GM23338 (cell line): Measurements from ENCODE around the gene CTNNA2. TPM values are rescaled to one million over a fixed set of nuclear protein-coding genes. Genes with fewer than 3 reads are reported as not detected.

ENCODE experiments used
- ATAC-seq: fragments of 200-7000 bp; cut with Tn5 transposase; 3 replicates; pipeline ENCODE4 v1.9.1; 2020
- DNase-seq: peaks from one replicate; pipeline ENCODE4 v3.0.0-alpha.2; 2015; ENCODE audit warnings: low spot score
- H2AFZ ChIP-seq: fragments of 200-600 bp; sonication (generic); 2 replicates; pipeline ENCODE4 v1.8.0; 2016; ENCODE audit warnings: antibody characterized with exemption, mild to moderate bottlenecking, moderate library complexity
- H3F3A ChIP-seq: fragments of 200-600 bp; sonication (generic); replicated peaks from 2 replicates; pipeline ENCODE4 v1.8.0; 2017; ENCODE audit warnings: antibody characterized with exemption, mixed run types, low read depth
- H3K27ac ChIP-seq: fragments of 200-600 bp; sonication (generic); 2 replicates; pipeline ENCODE4 v1.6.1; 2016; ENCODE audit warnings: low read depth
- H3K27me3 ChIP-seq: fragments of 200-600 bp; sonication (generic); 2 replicates; pipeline ENCODE4 v1.8.0; 2016; ENCODE audit warnings: mild to moderate bottlenecking, mixed run types, moderate library complexity; ENCODE audit not compliant: insufficient read depth
- H3K36me3 ChIP-seq: fragments of 200-600 bp; sonication (generic); 2 replicates; pipeline ENCODE4 v1.8.0; 2016; ENCODE audit warnings: mild to moderate bottlenecking; ENCODE audit not compliant: insufficient read depth
- H3K4me1 ChIP-seq: fragments of 200-600 bp; sonication (generic); 2 replicates; pipeline ENCODE4 v1.8.0; 2016; ENCODE audit warnings: mild to moderate bottlenecking, moderate library complexity; ENCODE audit not compliant: insufficient read depth
- H3K4me2 ChIP-seq: fragments of 200-600 bp; sonication (generic); 2 replicates; pipeline ENCODE4 v1.7.1; 2017; ENCODE audit warnings: mixed run types
- H3K4me3 ChIP-seq: fragments of 200-600 bp; sonication (generic); 2 replicates; pipeline ENCODE4 v1.6.1; 2016; ENCODE audit warnings: mixed run types
- H3K79me2 ChIP-seq: fragments of 200-600 bp; sonication (generic); replicated peaks from 2 replicates; pipeline ENCODE4 v1.8.0; 2017; ENCODE audit warnings: mild to moderate bottlenecking; ENCODE audit not compliant: insufficient read depth
- H3K9me2 ChIP-seq: fragments of 200-600 bp; sonication (generic); 2 replicates; pipeline ENCODE4 v1.8.0; 2017; ENCODE audit not compliant: insufficient read depth
- H4K20me1 ChIP-seq: fragments of 200-600 bp; sonication (generic); replicated peaks from 2 replicates; pipeline ENCODE4 v1.8.0; 2017; ENCODE audit warnings: mild to moderate bottlenecking; ENCODE audit not compliant: insufficient read depth
- H3K27ac Mint-ChIP-seq: 2 replicates; pipeline ENCODE4 v1.8.0; 2020; ENCODE audit warnings: inconsistent platforms, mild to moderate bottlenecking, moderate library complexity, mixed read lengths
- H3K27me3 Mint-ChIP-seq: 3 replicates; pipeline ENCODE4 v1.8.0; 2022; ENCODE audit warnings: low read depth, mild to moderate bottlenecking, moderate library complexity, mixed read lengths, inconsistent platforms; ENCODE audit not compliant: insufficient read depth, poor library complexity
- H3K36me3 Mint-ChIP-seq: 3 replicates; pipeline ENCODE4 v1.8.0; 2021; ENCODE audit warnings: low read depth, mild to moderate bottlenecking, inconsistent platforms, moderate library complexity, mixed read lengths
- H3K4me1 Mint-ChIP-seq: 3 replicates; pipeline ENCODE4 v1.8.0; 2020; ENCODE audit warnings: mild to moderate bottlenecking, inconsistent platforms, mixed read lengths
- H3K4me3 Mint-ChIP-seq: 3 replicates; pipeline ENCODE4 v1.8.0; 2021; ENCODE audit warnings: moderate library complexity, mild to moderate bottlenecking, inconsistent platforms, mixed read lengths
- H3K9me3 Mint-ChIP-seq: 3 replicates; pipeline ENCODE4 v1.8.0; 2020; ENCODE audit warnings: moderate library complexity, mild to moderate bottlenecking, inconsistent platforms, mixed read lengths
- CREB1 ChIP-seq: fragments of 250-450 bp; sonication (Bioruptor Pico); IDR thresholded peaks from 2 replicates; pipeline ENCODE4 v1.5.0; 2020; ENCODE audit warnings: low read depth, mild to moderate bottlenecking, moderate library complexity
- EZH2phosphoT487 ChIP-seq: fragments of 200-600 bp; sonication (generic); IDR thresholded peaks from one replicate; pipeline ENCODE4 v1.8.1; 2018; ENCODE audit warnings: antibody characterized with exemption; ENCODE audit not compliant: unreplicated experiment
- JUNB ChIP-seq: IDR thresholded peaks from one replicate; pipeline ENCODE4 v1.6.1; 2016; ENCODE audit warnings: antibody characterized with exemption; ENCODE audit not compliant: unreplicated experiment
- NANOG ChIP-seq: IDR thresholded peaks from 2 replicates; pipeline ENCODE4 v1.6.1; 2016; ENCODE audit warnings: antibody characterized with exemption, borderline replicate concordance
- POLR2AphosphoS5 ChIP-seq: IDR thresholded peaks from 2 replicates; pipeline ENCODE4 v1.6.1; 2016; ENCODE audit warnings: antibody characterized with exemption, low read depth
- STAT1 ChIP-seq: IDR thresholded peaks from one replicate; pipeline ENCODE4 v1.6.1; 2016; ENCODE audit warnings: antibody characterized with exemption; ENCODE audit not compliant: unreplicated experiment
- ZNF114 ChIP-seq: fragments of 250-450 bp; sonication (Bioruptor Pico); IDR thresholded peaks from 2 replicates; pipeline ENCODE4 v1.5.0; 2020; ENCODE audit warnings: mild to moderate bottlenecking, moderate library complexity
- ZNF331 ChIP-seq: fragments of 250-450 bp; sonication (Bioruptor Pico); IDR thresholded peaks from 2 replicates; pipeline ENCODE4 v1.5.0; 2020; ENCODE audit warnings: low read depth, mild to moderate bottlenecking, moderate library complexity
- polyA plus RNA-seq: library from polyadenylated mRNA; unstranded; fragments of >200 nt; fragmentation: Nextera tagmentation; extraction: Ambion mirVana; gene quantifications from 2 replicates; pipeline ENCODE4 v1.2.1, GENCODE V29; 2016
- total RNA-seq: library from RNA; depleted of rRNA; stranded (reverse); fragments of >200 nt; shearing (Covaris generic); gene quantifications from 2 replicates; pipeline ENCODE4 v1.2.3, GENCODE V29; 2014
- TF ChIP-seq, protein P1 (sequence below): IDR thresholded peaks from one replicate; pipeline ENCODE4 v1.6.1; 2018; ENCODE audit warnings: antibody characterized with exemption; ENCODE audit not compliant: unreplicated experiment
- TF ChIP-seq, protein P2 (sequence below): IDR thresholded peaks from 2 replicates; pipeline ENCODE4 v1.6.1; 2016; ENCODE audit warnings: antibody characterized with exemption
- TF ChIP-seq, protein P3 (sequence below), 2 experiments: fragments of 200-600 bp in 1 of 2; sonication (generic) in 1 of 2; conservative IDR thresholded peaks; 2 replicates each; pipeline versions ENCODE4 v1.5.1 to v1.6.1; 2016 to 2017; ENCODE audit warnings: antibody characterized with exemption in 2 of 2, low read depth in 2 of 2, mild to moderate bottlenecking in 2 of 2, moderate library complexity in 1 of 2

CTNNA2 gene
- total and polyA plus RNA-seq, 2 experiments from 2014 or later = 6.4 to 15.6 TPM

DNA sequence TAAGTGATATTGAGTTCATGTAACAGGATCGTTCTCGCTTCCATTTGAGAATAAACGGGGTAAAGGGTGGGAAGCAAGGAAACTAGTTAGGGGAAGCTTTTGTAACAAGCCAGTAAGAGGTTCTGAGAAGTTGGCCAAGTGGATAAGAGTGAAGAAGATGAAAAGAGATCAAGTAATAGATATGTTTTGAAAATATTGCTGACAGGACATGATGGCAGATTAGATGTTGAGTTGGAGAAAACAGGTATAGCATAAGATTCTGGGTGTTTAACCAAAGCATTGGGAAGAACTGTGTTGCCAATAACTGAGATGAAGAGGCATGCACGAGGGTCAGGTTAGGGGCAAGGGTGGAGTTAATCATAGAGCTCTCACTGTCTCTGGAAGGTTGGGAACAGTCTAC is 1121.7 kb downstream of the CTNNA2 start (continued):
- TF ChIP-seq POLR2AphosphoS5 (no peak), STAT1 (no peak), CREB1 (CRISPR knock-in tag) (no peak), ZNF114 (CRISPR knock-in tag) (no peak), JUNB (no peak), ZNF331 (no peak), EZH2phosphoT487 (no peak)
- TF ChIP-seq, protein P1, sequence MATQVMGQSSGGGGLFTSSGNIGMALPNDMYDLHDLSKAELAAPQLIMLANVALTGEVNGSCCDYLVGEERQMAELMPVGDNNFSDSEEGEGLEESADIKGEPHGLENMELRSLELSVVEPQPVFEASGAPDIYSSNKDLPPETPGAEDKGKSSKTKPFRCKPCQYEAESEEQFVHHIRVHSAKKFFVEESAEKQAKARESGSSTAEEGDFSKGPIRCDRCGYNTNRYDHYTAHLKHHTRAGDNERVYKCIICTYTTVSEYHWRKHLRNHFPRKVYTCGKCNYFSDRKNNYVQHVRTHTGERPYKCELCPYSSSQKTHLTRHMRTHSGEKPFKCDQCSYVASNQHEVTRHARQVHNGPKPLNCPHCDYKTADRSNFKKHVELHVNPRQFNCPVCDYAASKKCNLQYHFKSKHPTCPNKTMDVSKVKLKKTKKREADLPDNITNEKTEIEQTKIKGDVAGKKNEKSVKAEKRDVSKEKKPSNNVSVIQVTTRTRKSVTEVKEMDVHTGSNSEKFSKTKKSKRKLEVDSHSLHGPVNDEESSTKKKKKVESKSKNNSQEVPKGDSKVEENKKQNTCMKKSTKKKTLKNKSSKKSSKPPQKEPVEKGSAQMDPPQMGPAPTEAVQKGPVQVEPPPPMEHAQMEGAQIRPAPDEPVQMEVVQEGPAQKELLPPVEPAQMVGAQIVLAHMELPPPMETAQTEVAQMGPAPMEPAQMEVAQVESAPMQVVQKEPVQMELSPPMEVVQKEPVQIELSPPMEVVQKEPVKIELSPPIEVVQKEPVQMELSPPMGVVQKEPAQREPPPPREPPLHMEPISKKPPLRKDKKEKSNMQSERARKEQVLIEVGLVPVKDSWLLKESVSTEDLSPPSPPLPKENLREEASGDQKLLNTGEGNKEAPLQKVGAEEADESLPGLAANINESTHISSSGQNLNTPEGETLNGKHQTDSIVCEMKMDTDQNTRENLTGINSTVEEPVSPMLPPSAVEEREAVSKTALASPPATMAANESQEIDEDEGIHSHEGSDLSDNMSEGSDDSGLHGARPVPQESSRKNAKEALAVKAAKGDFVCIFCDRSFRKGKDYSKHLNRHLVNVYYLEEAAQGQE = no peak

DNA sequence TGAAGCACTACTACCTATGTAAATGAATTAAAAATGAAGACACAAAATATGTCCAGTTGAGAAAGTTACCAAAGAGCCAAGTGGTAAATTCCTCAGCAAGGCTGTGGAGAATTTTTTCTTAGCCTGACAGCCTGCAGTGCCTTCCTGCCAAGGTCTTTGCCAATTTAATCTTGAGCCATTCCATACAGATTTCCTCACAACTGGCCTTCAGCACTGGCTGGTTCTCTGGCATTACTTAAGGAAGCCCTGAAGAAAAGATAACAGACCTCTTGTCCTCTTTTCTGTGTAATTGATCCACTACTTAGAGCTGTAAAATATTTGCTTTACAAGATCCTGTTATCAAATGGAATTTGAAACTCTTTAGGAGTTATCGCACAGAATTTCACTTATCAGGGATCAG is 1125.9 kb downstream of the CTNNA2 start:
- DNase-seq (no peak), ATAC-seq (no peak)
- Histone ChIP-seq H3K9me2 (no peaks in the 10 kb centered on the region; the same call in 1 of the 2 replicates), H3K27me3 (no peaks in the 10 kb centered on the region), H3F3A (no peaks in the 10 kb centered on the region), H3K4me1 (no peaks in the 10 kb centered on the region), H4K20me1 (no peaks in the 10 kb centered on the region), H3K79me2 (no peaks in the 10 kb centered on the region), H3K36me3 (no peaks in the 10 kb centered on the region), H3K27ac (no peak overlapping the region), H3K4me2 (no peak overlapping the region), H3K4me3 (no peak overlapping the region), H2AFZ (no peak overlapping the region)
- Mint-ChIP-seq H3K27ac (no peak overlapping the region), H3K9me3 (no peaks in the 10 kb centered on the region), H3K4me1 (no peaks in the 10 kb centered on the region), H3K4me3 (no peak overlapping the region), H3K27me3 (no peaks in the 10 kb centered on the region), H3K36me3 (no peaks in the 10 kb centered on the region)
- TF ChIP-seq NANOG = no peak
- TF ChIP-seq ZNF331 = no peak
- TF ChIP-seq, protein P1 = no peak
- TF ChIP-seq CREB1 (CRISPR knock-in tag) = no peak
- TF ChIP-seq, protein P2, sequence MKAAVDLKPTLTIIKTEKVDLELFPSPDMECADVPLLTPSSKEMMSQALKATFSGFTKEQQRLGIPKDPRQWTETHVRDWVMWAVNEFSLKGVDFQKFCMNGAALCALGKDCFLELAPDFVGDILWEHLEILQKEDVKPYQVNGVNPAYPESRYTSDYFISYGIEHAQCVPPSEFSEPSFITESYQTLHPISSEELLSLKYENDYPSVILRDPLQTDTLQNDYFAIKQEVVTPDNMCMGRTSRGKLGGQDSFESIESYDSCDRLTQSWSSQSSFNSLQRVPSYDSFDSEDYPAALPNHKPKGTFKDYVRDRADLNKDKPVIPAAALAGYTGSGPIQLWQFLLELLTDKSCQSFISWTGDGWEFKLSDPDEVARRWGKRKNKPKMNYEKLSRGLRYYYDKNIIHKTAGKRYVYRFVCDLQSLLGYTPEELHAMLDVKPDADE = no peak
- no peak for TF ChIP-seq STAT1
- TF ChIP-seq, protein P3, sequence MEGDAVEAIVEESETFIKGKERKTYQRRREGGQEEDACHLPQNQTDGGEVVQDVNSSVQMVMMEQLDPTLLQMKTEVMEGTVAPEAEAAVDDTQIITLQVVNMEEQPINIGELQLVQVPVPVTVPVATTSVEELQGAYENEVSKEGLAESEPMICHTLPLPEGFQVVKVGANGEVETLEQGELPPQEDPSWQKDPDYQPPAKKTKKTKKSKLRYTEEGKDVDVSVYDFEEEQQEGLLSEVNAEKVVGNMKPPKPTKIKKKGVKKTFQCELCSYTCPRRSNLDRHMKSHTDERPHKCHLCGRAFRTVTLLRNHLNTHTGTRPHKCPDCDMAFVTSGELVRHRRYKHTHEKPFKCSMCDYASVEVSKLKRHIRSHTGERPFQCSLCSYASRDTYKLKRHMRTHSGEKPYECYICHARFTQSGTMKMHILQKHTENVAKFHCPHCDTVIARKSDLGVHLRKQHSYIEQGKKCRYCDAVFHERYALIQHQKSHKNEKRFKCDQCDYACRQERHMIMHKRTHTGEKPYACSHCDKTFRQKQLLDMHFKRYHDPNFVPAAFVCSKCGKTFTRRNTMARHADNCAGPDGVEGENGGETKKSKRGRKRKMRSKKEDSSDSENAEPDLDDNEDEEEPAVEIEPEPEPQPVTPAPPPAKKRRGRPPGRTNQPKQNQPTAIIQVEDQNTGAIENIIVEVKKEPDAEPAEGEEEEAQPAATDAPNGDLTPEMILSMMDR (conservative IDR thresholded peaks at IDR 0.05; ENCODE audit: low read depth in 2 of 2) = no peak
